ENCODE measurements around the gene GOLGA8B. TPM values are rescaled to one million over a fixed set of nuclear protein-coding genes. Genes with fewer than 3 reads are reported as not detected.

GOLGA8B gene
- total and polyA plus RNA-seq, 2 of the 8 experiments (the other 6 are each of a cell fraction or from before 2014, with no cell fraction given): 14.1 to 23.3 TPM

DNA sequence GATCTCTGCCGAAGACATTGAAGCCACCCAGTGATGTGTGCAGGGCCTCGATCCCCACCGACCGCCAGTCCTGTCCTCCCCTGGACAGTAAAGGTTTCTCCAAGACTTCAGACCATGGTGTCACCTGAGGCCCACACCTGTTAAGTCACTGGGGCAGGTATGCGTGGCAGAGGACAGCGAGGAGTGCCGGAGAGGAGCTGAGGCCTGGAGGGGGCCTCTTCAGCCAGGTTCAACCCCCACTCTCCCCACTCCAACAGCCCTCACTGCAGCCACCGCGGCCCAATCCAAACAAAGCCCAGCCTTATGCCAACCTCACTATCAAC lies 2.4 kb downstream of the GOLGA8B start:
- H2BK12ac ChIP-seq (ENCODE audit: low read depth, low read length): no peak overlapping the region
- H3K9me3 ChIP-seq (ENCODE audit: insufficient read depth in 2 of 2, low read depth in 1 of 2, low read length in 1 of 2): no peaks in the 10 kb centered on the region
- no peak overlapping the region for H2BK15ac ChIP-seq (ENCODE audit: low read length)
- H3K4ac ChIP-seq (replicated peaks; ENCODE audit: insufficient read length, low read depth, low read length): no peak overlapping the region
- H4K91ac ChIP-seq (replicated peaks; ENCODE audit: insufficient read length, low read length): no peak overlapping the region
- H3K79me2 ChIP-seq (ENCODE audit: control insufficient read depth in 1 of 2, insufficient read depth in 2 of 2, low read length in 2 of 2): peaks cover 0 to 17% of the 10 kb centered on the region in 2 experiments; a peak in 2 of 4 replicates
- no peak overlapping the region for H3K14ac ChIP-seq (ENCODE audit: insufficient read length)
- no peak overlapping the region for H3K4me2 ChIP-seq (ENCODE audit: insufficient read depth in 1 of 2, low read depth in 2 of 2, low read length in 2 of 2)
- DNase-seq (ENCODE audit: low read depth in 1 of 2, low spot score in 2 of 2) (no peak), FAIRE-seq (no peak)
- H3K23me2 ChIP-seq (ENCODE audit: low read depth, low read length): peaks cover 5% of the 10 kb centered on the region; the same call in 1 of the 2 replicates
- H2BK5ac ChIP-seq (ENCODE audit: low read depth, low read length): no peak overlapping the region
- H4K8ac ChIP-seq (ENCODE audit: extremely low read depth, insufficient read depth, low read length): no peak overlapping the region
- no peaks in the 10 kb centered on the region; the same call in 1 of the 2 replicates for H3K79me1 ChIP-seq (ENCODE audit: low read depth, low read length)
- H3K4me1 ChIP-seq (replicated peaks in 1 of 4; ENCODE audit: control insufficient read depth in 3 of 4, insufficient read depth in 4 of 4, low read length in 3 of 4): peaks cover 0 to 5% (median 4%) of the 10 kb centered on the region in 4 experiments; a peak in 5 of 7 replicates
- no peak overlapping the region for H3K4me3 ChIP-seq (ENCODE audit: extremely low read depth in 1 of 4, insufficient read depth in 2 of 4, low read depth in 3 of 4, low read length in 4 of 4)
- H3K23ac ChIP-seq (ENCODE audit: insufficient read length): no peak overlapping the region
- H3K9ac ChIP-seq (replicated peaks in 1 of 4; ENCODE audit: extremely low read depth in 1 of 4, low read depth in 3 of 4, low read length in 3 of 4): no peak overlapping the region
- 88% methylated on average over 9 of the region's 9 CpGs; no CpG with 5 or more reads in 1 of the 2 experiments for WGBS, 2 experiments (ENCODE audit: extremely low coverage in 1 of 2, insufficient coverage in 1 of 2, insufficient read length in 1 of 2, insufficient replicate concordance in 2 of 2, low coverage in 1 of 2, low lambda C conversion rate in 2 of 2, missing lambda C conversion rate in 1 of 2)
- H3K56ac ChIP-seq (replicated peaks; ENCODE audit: insufficient read length, low read depth, low read length): no peak overlapping the region
- H4K5ac ChIP-seq (ENCODE audit: insufficient read length, low read depth, low read length): no peak overlapping the region
- peaks cover 0 to 17% (median 15%) of the 10 kb centered on the region in 4 experiments; a peak in 6 of 7 replicates for H3K27me3 ChIP-seq (replicated peaks in 1 of 4; ENCODE audit: control insufficient read depth in 3 of 4, extremely low read depth in 1 of 4, insufficient read depth in 3 of 4, low read length in 3 of 4)
- H2AK5ac ChIP-seq (ENCODE audit: low read depth, low read length): no peak overlapping the region
- no peaks in the 10 kb centered on the region for H3K36me3 ChIP-seq (ENCODE audit: control insufficient read depth in 2 of 4, insufficient read depth in 4 of 4, low read length in 3 of 4)
- H2AFZ ChIP-seq (ENCODE audit: low read length): no peak overlapping the region
- ChIA-PET CTCF (ENCODE audit: partially characterized antibody) (interaction anchor here (0.6 to 1.9 kb wide), 3 partner anchors 65 to 520 kb away, joined by 3 to 5 read pairs (median 4); no protein-coding TSS in a partner anchor), POLR2A (ENCODE audit: partially characterized antibody) (no interaction called here)
- no peak overlapping the region for H2BK120ac ChIP-seq (replicated peaks; ENCODE audit: low read depth, low read length)
- no peak overlapping the region for H2BK20ac ChIP-seq (ENCODE audit: low read length)
- H4K20me1 ChIP-seq (replicated peaks in 1 of 2; ENCODE audit: control insufficient read depth in 1 of 2, insufficient read depth in 2 of 2, low read length in 2 of 2): peaks cover 2% of the 10 kb centered on the region in 2 experiments
- H3K27ac ChIP-seq (ENCODE audit: low read depth, low read length): no peak overlapping the region
- no peak overlapping the region for H3K18ac ChIP-seq (ENCODE audit: extremely low read depth, low read length)
- no peak for TF ChIP-seq SUZ12 (IDR thresholded peaks at IDR 0.05; ENCODE audit: low read length)
- no peak for TF ChIP-seq BACH1 (IDR thresholded peaks at IDR 0.05; ENCODE audit: low read length)
- no peak for TF ChIP-seq RNF2 (IDR thresholded peaks at IDR 0.05; ENCODE audit: borderline replicate concordance, low read depth, low read length, missing control alignments, poor library complexity, severe bottlenecking)
- no peak for TF ChIP-seq CTBP2 (IDR thresholded peaks at IDR 0.05; ENCODE audit: borderline replicate concordance, insufficient read depth, insufficient read length, low read length)
- TF ChIP-seq YY1 (IDR thresholded peaks at IDR 0.05; ENCODE audit: low read depth, low read length): no peak
- TF ChIP-seq, protein P1, sequence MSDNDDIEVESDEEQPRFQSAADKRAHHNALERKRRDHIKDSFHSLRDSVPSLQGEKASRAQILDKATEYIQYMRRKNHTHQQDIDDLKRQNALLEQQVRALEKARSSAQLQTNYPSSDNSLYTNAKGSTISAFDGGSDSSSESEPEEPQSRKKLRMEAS (IDR thresholded peaks at IDR 0.05): no peak
- no peak for TF ChIP-seq KDM1A (IDR thresholded peaks at IDR 0.05; ENCODE audit: borderline replicate concordance, low read length)
- TF ChIP-seq JUND (IDR thresholded peaks at IDR 0.05; ENCODE audit: low read length): no peak
- TF ChIP-seq GTF2F1 (IDR thresholded peaks at IDR 0.05; ENCODE audit: borderline replicate concordance, low read depth, low read length): no peak
- TF ChIP-seq, protein P2, sequence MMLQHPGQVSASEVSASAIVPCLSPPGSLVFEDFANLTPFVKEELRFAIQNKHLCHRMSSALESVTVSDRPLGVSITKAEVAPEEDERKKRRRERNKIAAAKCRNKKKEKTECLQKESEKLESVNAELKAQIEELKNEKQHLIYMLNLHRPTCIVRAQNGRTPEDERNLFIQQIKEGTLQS (IDR thresholded peaks at IDR 0.05; ENCODE audit: insufficient read depth, low read depth, low read length): no peak
- TF ChIP-seq, protein P3, sequence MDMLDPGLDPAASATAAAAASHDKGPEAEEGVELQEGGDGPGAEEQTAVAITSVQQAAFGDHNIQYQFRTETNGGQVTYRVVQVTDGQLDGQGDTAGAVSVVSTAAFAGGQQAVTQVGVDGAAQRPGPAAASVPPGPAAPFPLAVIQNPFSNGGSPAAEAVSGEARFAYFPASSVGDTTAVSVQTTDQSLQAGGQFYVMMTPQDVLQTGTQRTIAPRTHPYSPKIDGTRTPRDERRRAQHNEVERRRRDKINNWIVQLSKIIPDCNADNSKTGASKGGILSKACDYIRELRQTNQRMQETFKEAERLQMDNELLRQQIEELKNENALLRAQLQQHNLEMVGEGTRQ (IDR thresholded peaks at IDR 0.05; ENCODE audit: low read length): no peak
- no peak for TF ChIP-seq GABPA (IDR thresholded peaks at IDR 0.05; ENCODE audit: borderline replicate concordance, insufficient read depth, low read length)
